Muscle layer of duodenum (tissue), 2 donors: ENCODE measurements around the gene SPTLC3.

Experiments used
- H3K27ac ChIP-seq: one replicate; pipeline ENCODE4 v1.7.0; 2013; ENCODE audit warnings: mild to moderate bottlenecking, low read length
- H3K27me3 ChIP-seq: one replicate; pipeline ENCODE4 v1.7.0; 2013; ENCODE audit warnings: low read depth, mild to moderate bottlenecking, control low read depth, low read length
- H3K36me3 ChIP-seq, 2 donors: one replicate each; pipeline ENCODE4 v1.7.0; 2013; ENCODE audit warnings: low read length in 2 of 2, control low read depth in 1 of 2, mild to moderate bottlenecking in 1 of 2; ENCODE audit not compliant: insufficient read depth in 2 of 2, control insufficient read depth in 1 of 2
- H3K4me1 ChIP-seq, 2 donors: one replicate each; pipeline ENCODE4 v1.7.0; 2013; ENCODE audit warnings: low read length in 2 of 2, mild to moderate bottlenecking in 2 of 2, control low read depth in 1 of 2, moderate library complexity in 1 of 2; ENCODE audit not compliant: insufficient read depth in 2 of 2, control insufficient read depth in 1 of 2
- H3K4me3 ChIP-seq, 2 donors: one replicate each; pipeline ENCODE4 v1.7.0; 2013; ENCODE audit warnings: low read length in 2 of 2, low read depth in 1 of 2, mild to moderate bottlenecking in 1 of 2
- H3K9me3 ChIP-seq, 2 donors: one replicate each; pipeline ENCODE4 v1.7.0; 2013; ENCODE audit warnings: low read length in 2 of 2, control low read depth in 1 of 2, mild to moderate bottlenecking in 1 of 2; ENCODE audit not compliant: control insufficient read depth in 1 of 2
- donor health status: healthy.

SPTLC3 gene

GRCh38 chr20:13147071-13147963 lies 138.5 kb downstream of the SPTLC3 start:
- no peak overlapping the region for H3K27ac ChIP-seq
- no peaks in the 10 kb centered on the region for H3K9me3 ChIP-seq
- no peaks in the 10 kb centered on the region for H3K27me3 ChIP-seq
- no peak overlapping the region for H3K4me3 ChIP-seq
- H3K36me3 ChIP-seq = no peaks in the 10 kb centered on the region
- no peaks in the 10 kb centered on the region for H3K4me1 ChIP-seq

GRCh38 chr20:13147971-13148370 lies 139.2 kb downstream of the SPTLC3 start:
- Histone ChIP-seq H3K9me3 (no peaks in the 10 kb centered on the region), H3K27ac (no peak overlapping the region), H3K36me3 (no peaks in the 10 kb centered on the region), H3K27me3 (no peaks in the 10 kb centered on the region), H3K4me1 (no peaks in the 10 kb centered on the region), H3K4me3 (no peak overlapping the region)

- Histone ChIP-seq H3K9me3 (no peaks in the 10 kb centered on the region), H3K27ac (no peak overlapping the region), H3K4me3 (no peak overlapping the region), H3K27me3 (no peaks in the 10 kb centered on the region), H3K36me3 (no peaks in the 10 kb centered on the region), H3K4me1 (no peaks in the 10 kb centered on the region)
Measured at GRCh38 chr20:13148402-13148801, 139.6 kb downstream of the SPTLC3 start.

GRCh38 chr20:13148961-13149360 lies 140.2 kb downstream of the SPTLC3 start:
- H3K9me3 ChIP-seq = no peaks in the 10 kb centered on the region
- H3K27me3 ChIP-seq = no peaks in the 10 kb centered on the region
- no peaks in the 10 kb centered on the region for H3K36me3 ChIP-seq
- no peaks in the 10 kb centered on the region for H3K4me1 ChIP-seq
- no peak overlapping the region for H3K27ac ChIP-seq
- H3K4me3 ChIP-seq = no peak overlapping the region

GRCh38 chr20:13149371-13150105 lies 140.8 kb downstream of the SPTLC3 start:
- Histone ChIP-seq H3K27me3 (no peaks in the 10 kb centered on the region), H3K4me1 (no peaks in the 10 kb centered on the region), H3K4me3 (no peak overlapping the region), H3K27ac (no peak overlapping the region), H3K36me3 (no peaks in the 10 kb centered on the region), H3K9me3 (no peaks in the 10 kb centered on the region)

- H3K4me3 ChIP-seq = no peak overlapping the region
- no peak overlapping the region for H3K27ac ChIP-seq
- H3K4me1 ChIP-seq = peaks cover 0 to 9% of the 10 kb centered on the region in 2 donors
- peaks cover 0 to 4% of the 10 kb centered on the region in 2 donors for H3K36me3 ChIP-seq
- no peaks in the 10 kb centered on the region for H3K9me3 ChIP-seq
- no peaks in the 10 kb centered on the region for H3K27me3 ChIP-seq
Measured at GRCh38 chr20:13158369-13158768, 149.6 kb downstream of the SPTLC3 start.

- peaks cover 0 to 9% of the 10 kb centered on the region in 2 donors for H3K4me1 ChIP-seq
- no peaks in the 10 kb centered on the region for H3K27me3 ChIP-seq
- no peaks in the 10 kb centered on the region for H3K9me3 ChIP-seq
- no peak overlapping the region for H3K4me3 ChIP-seq
- peaks cover 0 to 4% of the 10 kb centered on the region in 2 donors for H3K36me3 ChIP-seq
- H3K27ac ChIP-seq = no peak overlapping the region
Measured at GRCh38 chr20:13159889-13160288, 151.1 kb downstream of the SPTLC3 start.

GRCh38 chr20:13165203-13165602 lies 156.4 kb downstream of the SPTLC3 start:
- H3K36me3 ChIP-seq = peaks cover 0 to 4% of the 10 kb centered on the region in 2 donors
- H3K27ac ChIP-seq = no peak overlapping the region
- H3K4me1 ChIP-seq = no peaks in the 10 kb centered on the region
- no peaks in the 10 kb centered on the region for H3K9me3 ChIP-seq
- H3K4me3 ChIP-seq = no peak overlapping the region
- no peaks in the 10 kb centered on the region for H3K27me3 ChIP-seq

- Histone ChIP-seq H3K27ac (no peak overlapping the region), H3K27me3 (no peaks in the 10 kb centered on the region), H3K36me3 (no peaks in the 10 kb centered on the region), H3K4me3 (no peak overlapping the region), H3K4me1 (no peaks in the 10 kb centered on the region), H3K9me3 (no peaks in the 10 kb centered on the region)
Measured at GRCh38 chr20:13166011-13166410, 157.2 kb downstream of the SPTLC3 start.

- no peak overlapping the region for H3K4me3 ChIP-seq
- H3K4me1 ChIP-seq = no peaks in the 10 kb centered on the region
- no peaks in the 10 kb centered on the region for H3K36me3 ChIP-seq
- H3K27me3 ChIP-seq = no peaks in the 10 kb centered on the region
- no peak overlapping the region for H3K27ac ChIP-seq
- no peaks in the 10 kb centered on the region for H3K9me3 ChIP-seq
Measured at GRCh38 chr20:13166437-13166836, 157.7 kb downstream of the SPTLC3 start.

- no peaks in the 10 kb centered on the region for H3K27me3 ChIP-seq
- no peak overlapping the region for H3K4me3 ChIP-seq
- no peaks in the 10 kb centered on the region for H3K9me3 ChIP-seq
- no peaks in the 10 kb centered on the region for H3K36me3 ChIP-seq
- H3K27ac ChIP-seq = no peak overlapping the region
- H3K4me1 ChIP-seq = no peaks in the 10 kb centered on the region
Measured at GRCh38 chr20:13169086-13169485, 160.3 kb downstream of the SPTLC3 start.
